Neural cell (in vitro differentiated cells): ENCODE measurements around the gene ZBTB48.

Experiments used
- CTCF ChIP-seq: fragments of 450-650 bp; IDR thresholded peaks from 2 replicates; pipeline ENCODE4 v1.5.1; 2014; ENCODE audit warnings: antibody characterized with exemption, mild to moderate bottlenecking, moderate library complexity; ENCODE audit not compliant: poor library complexity, severe bottlenecking
- EP300 ChIP-seq: fragments of 450-650 bp; conservative IDR thresholded peaks from 2 replicates; pipeline ENCODE4 v1.6.1; 2014; ENCODE audit warnings: antibody characterized with exemption, mild to moderate bottlenecking, moderate library complexity; ENCODE audit not compliant: poor library complexity, severe bottlenecking
- EZH2 ChIP-seq: fragments of 200-600, 300-800 bp; shearing (Covaris generic), sonication (generic); IDR thresholded peaks from 2 replicates; pipeline ENCODE4 v1.6.1; 2014; ENCODE audit warnings: antibody characterized with exemption, low read length, borderline replicate concordance, mild to moderate bottlenecking; ENCODE audit not compliant: insufficient read depth, poor library complexity, severe bottlenecking
- MXI1 ChIP-seq: fragments of 450-650 bp; conservative IDR thresholded peaks from 2 replicates; pipeline ENCODE4 v1.6.1; 2014; ENCODE audit warnings: antibody characterized with exemption, mild to moderate bottlenecking; ENCODE audit not compliant: poor library complexity, severe bottlenecking
- POLR2AphosphoS5 ChIP-seq: IDR thresholded peaks from 2 replicates; pipeline ENCODE4 v1.6.1; 2012
- REST ChIP-seq: IDR thresholded peaks from 2 replicates; pipeline ENCODE4 v1.6.1; 2012; ENCODE audit warnings: borderline replicate concordance

GRCh38 chr1:6623269-6623965 lies 43.6 kb downstream of the ZBTB48 start:
- no peak for TF ChIP-seq CTCF
- no peak for TF ChIP-seq REST
- no peak for TF ChIP-seq EZH2
- no peak for TF ChIP-seq POLR2AphosphoS5
- TF ChIP-seq MXI1: no peak
- no peak for TF ChIP-seq EP300
